Psoas muscle (tissue), 8 donors: ENCODE measurements around the gene KIN. TPM values are rescaled to one million over a fixed set of nuclear protein-coding genes. Genes with fewer than 3 reads are reported as not detected.

Experiments used
- ATAC-seq, 4 donors: fragments of 200-7000 bp; cut with Tn5 transposase; one replicate each; pipeline ENCODE4 v1.9.1; 2020; ENCODE audit warnings: moderate library complexity in 3 of 4, mild to moderate bottlenecking in 2 of 4
- DNase-seq, 2 donors: peaks; one replicate each; pipeline ENCODE4 v3.0.0-alpha.2; 2020
- H3K27ac ChIP-seq: fragments of 200-600 bp; one replicate; pipeline ENCODE4 v1.8.0; 2022
- H3K27me3 ChIP-seq, 3 donors: fragments of 200-600 bp in 1 of 3; one replicate each; pipeline versions ENCODE4 v1.6.1 to v1.8.0; 2013 to 2022; ENCODE audit warnings: low read length in 2 of 3, mild to moderate bottlenecking in 2 of 3, moderate library complexity in 1 of 3; ENCODE audit not compliant: insufficient read depth in 3 of 3
- H3K36me3 ChIP-seq, 2 donors: fragments of 200-600 bp in 1 of 2; one replicate each; pipeline versions ENCODE4 v1.6.1 to v1.8.0; 2013 to 2022; ENCODE audit warnings: low read depth in 1 of 2, mild to moderate bottlenecking in 1 of 2, moderate library complexity in 1 of 2; ENCODE audit not compliant: insufficient read depth in 1 of 2
- H3K4me1 ChIP-seq: fragments of 200-600 bp; one replicate; pipeline ENCODE4 v1.8.0; 2022
- H3K4me3 ChIP-seq: fragments of 200-600 bp; one replicate; pipeline ENCODE4 v1.8.0; 2022; ENCODE audit warnings: mild to moderate bottlenecking
- H3K9me3 ChIP-seq: fragments of 200-600 bp; one replicate; pipeline ENCODE4 v1.8.0; 2022
- WGBS, 3 donors: extraction: QIAGEN DNeasy Blood & Tissue Kit; methylation state at CpG; one replicate each; pipeline versions ENCODE4 v1.1.6 to v1.1.7; 2013; 5-methylcytosine and 5-hydroxymethylcytosine counted together
- intact Hi-C, 2 donors: fragments of 100-400 bp; cut with DNase I; formaldehyde crosslinking; loops; one replicate each; pipeline versions ENCODE4 v1.11.0 to v1.14.2; 2022
- polyA plus RNA-seq, 3 donors: library from polyadenylated mRNA; stranded (reverse); fragments of 200-250 nt; gene quantifications; one replicate each; pipeline ENCODE4 v1.2.3, GENCODE V29; 2013
- total RNA-seq, 4 donors: library from RNA; stranded (reverse); fragmentation: NEBNext Ultra II Directional in 2 of 4; extraction: Animal tissue kit (Norgen Biotek cat#: 25700) in 2 of 4; gene quantifications; one replicate each; pipeline versions ENCODE4 v1.2.1 to v1.2.4, GENCODE V29; 2021 to 2023
- TF ChIP-seq, protein P1 (sequence below): fragments of 200-600 bp; IDR thresholded peaks from one replicate; pipeline ENCODE4 v1.8.0; 2022; ENCODE audit warnings: antibody characterized with exemption
- donor health status: healthy with polysubstance abuse.
- donor health status: DM: no; HTN: no; CAD: no; lungs with moderate emphysema.
- donor health status: Bipolar disorder and iron deficiency.
- donor health status: healthy.
- donor health status: DM: yes; HTN: yes; CAD: no.
- donor health status: DM: no; HTN: no; CAD: no.
- donor health status: DM: no; HTN: no; CAD: no.
- donor health status: DM: yes; HTN: yes; CAD: no.

KIN gene
- total and polyA plus RNA-seq, 7 donors, result 5.5 to 11.1 (median 7.1) TPM

DNA sequence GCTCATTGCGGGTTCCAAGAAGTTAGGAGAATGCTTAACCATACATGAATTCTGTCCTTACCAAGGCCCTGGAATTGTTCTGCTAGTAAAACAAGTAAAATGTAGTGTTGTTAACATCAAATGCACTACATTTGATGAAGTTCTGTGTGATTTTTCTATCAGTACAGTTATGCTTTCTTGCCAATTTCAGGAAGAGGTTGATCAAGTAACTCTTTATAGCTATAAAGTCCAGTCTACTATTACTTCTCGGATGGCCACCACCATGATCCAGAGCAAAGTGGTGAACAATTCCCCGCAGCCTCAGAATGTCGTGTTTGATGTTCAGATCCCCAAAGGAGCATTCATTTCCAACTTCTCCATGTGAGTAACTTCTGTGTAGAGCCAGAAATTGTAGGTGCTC lies 79.0 kb downstream of the KIN start:
- no peak overlapping the region for H3K4me3 ChIP-seq
- intact Hi-C loops, result loop anchor here in 1 of 2 donors (10.0 kb wide), 1 partner anchor 526 kb away; no protein-coding TSS in a partner anchor
- 86 to 93% (median 88%) methylated on average over 4 of the region's 4 CpGs for WGBS, 3 donors

DNA sequence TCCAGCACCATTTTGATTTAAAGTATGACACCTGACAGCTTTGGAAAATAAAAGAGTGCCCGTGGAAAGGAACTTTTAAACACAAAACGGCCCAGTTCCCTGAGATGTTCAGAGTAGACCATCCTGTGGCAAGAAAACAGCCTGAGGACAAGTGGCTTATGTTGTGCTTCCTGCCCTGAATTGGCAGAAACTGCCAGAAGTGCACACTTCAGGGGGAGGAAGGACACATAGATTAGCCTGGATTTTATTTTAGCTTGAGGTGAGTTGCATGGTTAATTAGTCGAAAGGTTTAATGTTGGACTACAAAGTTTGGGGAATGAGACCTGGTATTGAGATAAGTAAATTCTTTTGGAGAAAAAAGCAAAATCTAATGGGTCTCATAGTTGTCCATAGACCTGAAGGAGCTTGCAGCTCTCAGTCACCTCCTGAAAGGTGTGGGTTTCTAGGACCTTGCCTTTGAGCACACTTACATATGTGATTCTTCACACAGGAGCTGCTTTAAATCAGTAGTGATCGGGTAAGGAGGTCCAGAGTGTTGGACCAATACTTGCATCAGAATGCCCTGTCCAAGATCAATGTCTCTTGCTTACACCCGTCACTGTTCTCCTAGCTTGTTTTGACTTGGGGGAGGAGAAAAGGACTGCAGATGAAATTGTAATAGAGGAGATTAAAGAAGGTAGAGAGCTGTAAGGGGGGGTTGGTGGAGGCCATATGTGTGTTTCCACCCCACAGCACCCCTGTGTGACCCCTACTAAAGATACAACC lies 79.8 kb downstream of the KIN start:
- Histone ChIP-seq H3K36me3 (no peaks in the 10 kb centered on the region), H3K9me3 (no peaks in the 10 kb centered on the region), H3K27me3 (peaks cover 0 to 17% (median 9%) of the 10 kb centered on the region in 3 donors), H3K27ac (no peak overlapping the region), H3K4me1 (no peaks in the 10 kb centered on the region), H3K4me3 (no peak overlapping the region)
- TF ChIP-seq, protein P1, sequence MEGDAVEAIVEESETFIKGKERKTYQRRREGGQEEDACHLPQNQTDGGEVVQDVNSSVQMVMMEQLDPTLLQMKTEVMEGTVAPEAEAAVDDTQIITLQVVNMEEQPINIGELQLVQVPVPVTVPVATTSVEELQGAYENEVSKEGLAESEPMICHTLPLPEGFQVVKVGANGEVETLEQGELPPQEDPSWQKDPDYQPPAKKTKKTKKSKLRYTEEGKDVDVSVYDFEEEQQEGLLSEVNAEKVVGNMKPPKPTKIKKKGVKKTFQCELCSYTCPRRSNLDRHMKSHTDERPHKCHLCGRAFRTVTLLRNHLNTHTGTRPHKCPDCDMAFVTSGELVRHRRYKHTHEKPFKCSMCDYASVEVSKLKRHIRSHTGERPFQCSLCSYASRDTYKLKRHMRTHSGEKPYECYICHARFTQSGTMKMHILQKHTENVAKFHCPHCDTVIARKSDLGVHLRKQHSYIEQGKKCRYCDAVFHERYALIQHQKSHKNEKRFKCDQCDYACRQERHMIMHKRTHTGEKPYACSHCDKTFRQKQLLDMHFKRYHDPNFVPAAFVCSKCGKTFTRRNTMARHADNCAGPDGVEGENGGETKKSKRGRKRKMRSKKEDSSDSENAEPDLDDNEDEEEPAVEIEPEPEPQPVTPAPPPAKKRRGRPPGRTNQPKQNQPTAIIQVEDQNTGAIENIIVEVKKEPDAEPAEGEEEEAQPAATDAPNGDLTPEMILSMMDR, result no peak
- DNase-seq (no peak), ATAC-seq (no peak)
- WGBS, 3 donors, result 80 to 87% (median 81%) methylated on average over 5 of the region's 5 CpGs
- intact Hi-C loops, result loop anchor here in 1 of 2 donors (10.0 kb wide), 1 partner anchor 527 kb away; no protein-coding TSS in a partner anchor

More for the DNA sequence above, 79.0 kb downstream of the KIN start:
- Histone ChIP-seq H3K27me3 (peaks cover 0 to 17% (median 6%) of the 10 kb centered on the region in 3 donors), H3K9me3 (no peaks in the 10 kb centered on the region), H3K4me1 (no peaks in the 10 kb centered on the region), H3K36me3 (no peaks in the 10 kb centered on the region), H3K27ac (no peak overlapping the region)
- TF ChIP-seq, protein P1, result no peak
- ATAC-seq (no peak), DNase-seq (no peak)

DNA sequence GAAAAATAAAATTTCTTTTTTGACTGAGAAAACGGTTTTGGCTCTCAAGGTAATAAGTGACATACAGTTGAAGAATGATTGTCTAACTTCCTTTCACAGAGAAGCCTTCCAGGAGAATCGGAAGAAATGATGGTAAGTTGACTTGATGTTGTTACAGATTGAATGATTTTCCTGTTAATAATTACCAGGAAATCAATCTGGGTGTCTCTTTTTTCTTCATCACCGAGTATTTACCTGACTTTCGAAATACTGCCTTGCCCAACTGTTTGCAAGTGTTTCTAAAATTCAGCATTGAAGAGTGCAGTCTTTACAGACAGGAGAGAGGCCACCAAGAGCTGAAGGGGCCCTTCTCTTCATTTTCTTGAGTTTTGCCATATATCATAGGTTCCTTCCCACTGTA lies 80.7 kb downstream of the KIN start:
- intact Hi-C loops, result loop anchor here in 1 of 2 donors (10.0 kb wide), 1 partner anchor 528 kb away; no protein-coding TSS in a partner anchor
- no peak overlapping the region for H3K27ac ChIP-seq
- H3K4me1 ChIP-seq, result no peaks in the 10 kb centered on the region
- no peak overlapping the region for H3K4me3 ChIP-seq
- DNase-seq, result no peak
- 75 to 81% (median 78%) methylated on average over 4 of the region's 4 CpGs for WGBS, 3 donors
- H3K36me3 ChIP-seq, result no peaks in the 10 kb centered on the region
- H3K9me3 ChIP-seq, result no peaks in the 10 kb centered on the region
- TF ChIP-seq, protein P1, result no peak
- H3K27me3 ChIP-seq, result peaks cover 1 to 20% (median 9%) of the 10 kb centered on the region in 3 donors
- ATAC-seq, result no peak

DNA sequence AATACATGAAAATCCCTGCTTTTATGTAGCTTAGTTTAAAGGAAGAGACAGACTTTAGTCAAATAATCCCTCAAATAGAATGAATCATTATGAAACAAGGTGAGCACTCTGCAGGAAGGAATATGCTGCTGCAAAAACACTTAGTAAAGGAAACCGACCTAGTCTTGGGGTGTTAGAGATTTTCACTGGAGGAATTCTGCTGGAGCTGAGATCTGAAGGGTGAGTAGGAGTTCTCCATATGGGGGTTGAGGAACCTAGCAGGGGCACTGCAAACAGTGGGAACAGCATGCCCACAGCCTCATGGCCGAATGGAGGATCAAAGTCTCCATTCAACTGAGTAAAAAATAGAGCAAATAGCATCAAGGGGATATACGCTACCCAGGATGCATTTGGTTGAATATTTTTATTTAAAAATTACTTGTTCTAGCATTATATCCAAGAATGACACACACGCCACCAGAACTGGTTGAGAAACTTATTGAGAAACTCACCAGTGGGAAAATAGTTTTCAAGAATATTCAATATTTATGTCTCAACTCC lies 81.2 kb downstream of the KIN start:
- no peaks in the 10 kb centered on the region for H3K9me3 ChIP-seq
- DNase-seq (no peak), ATAC-seq (no peak)
- no peaks in the 10 kb centered on the region for H3K4me1 ChIP-seq
- intact Hi-C loops, result loop anchor here in 1 of 2 donors (10.0 kb wide), 1 partner anchor 528 kb away; no protein-coding TSS in a partner anchor
- WGBS, 3 donors, result 80 to 85% (median 82%) methylated on average over 4 of the region's 4 CpGs
- H3K4me3 ChIP-seq, result no peak overlapping the region
- no peak overlapping the region for H3K27ac ChIP-seq
- peaks cover 1 to 22% (median 9%) of the 10 kb centered on the region in 3 donors for H3K27me3 ChIP-seq
- no peaks in the 10 kb centered on the region for H3K36me3 ChIP-seq
- TF ChIP-seq, protein P1, result no peak
